ENCODE measurements around the gene GPANK1. TPM values are rescaled to one million over a fixed set of nuclear protein-coding genes. Genes with fewer than 3 reads are reported as not detected.
A peak's percentile ranks its signal among the peaks of the same experiment; 100 is the strongest.

GPANK1 gene
- total and polyA plus RNA-seq, 9 of the 15 experiments (the other 6 are each of a cell fraction or from before 2014, with no cell fraction given), result 32.2 to 111 (median 46.3) TPM

DNA sequence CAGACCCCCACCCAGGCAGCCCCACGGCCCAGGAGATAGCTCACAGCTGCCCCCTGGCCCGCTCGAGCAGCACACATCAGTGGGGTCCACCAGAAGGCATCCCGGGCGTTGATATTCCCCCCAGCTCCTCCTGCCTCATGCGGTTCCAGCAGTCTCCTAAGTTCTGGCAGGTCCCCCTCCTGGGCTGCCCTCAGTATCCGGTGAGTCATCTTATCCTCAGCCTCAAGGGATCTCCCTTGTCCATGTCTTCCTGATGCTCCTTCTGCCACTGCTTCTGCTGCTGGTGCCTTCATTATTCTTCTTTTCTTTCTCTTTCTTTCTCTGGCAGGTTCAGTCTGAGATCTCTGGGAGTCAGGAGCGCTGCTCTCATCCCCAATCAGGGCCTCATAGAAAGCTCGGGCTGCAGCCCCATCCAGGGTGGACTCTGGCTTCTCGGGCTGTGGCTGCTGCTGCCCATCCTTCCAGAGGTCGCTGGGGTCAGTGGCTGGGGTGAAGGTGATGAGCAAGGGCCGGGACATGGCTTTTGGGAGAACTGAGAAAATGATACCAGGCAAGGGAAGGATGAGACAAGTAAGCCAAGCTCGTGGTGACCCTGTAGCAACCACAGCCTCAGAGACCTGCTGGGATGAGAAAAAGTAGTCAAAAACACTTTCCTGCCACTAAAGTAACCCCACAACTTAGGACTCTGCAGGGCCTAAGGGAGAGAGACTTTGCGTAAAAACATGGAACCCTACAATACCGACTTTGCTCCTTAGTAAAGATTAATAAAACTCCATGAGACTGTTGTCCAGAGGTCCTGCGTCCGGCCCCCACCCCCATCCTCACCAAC lies 622 bp downstream of the GPANK1 start (continued):
- TF ChIP-seq CBFA2T3 (IDR thresholded peaks at IDR 0.05) (no peak), MCM7 (IDR thresholded peaks at IDR 0.05) (no peak), NFYB (IDR thresholded peaks at IDR 0.05; ENCODE audit: extremely low read depth, insufficient read length) (no peak), PRDM10 (IDR thresholded peaks at IDR 0.05; ENCODE audit: partially characterized antibody) (no peak), TCF3 (CRISPR knock-in tag; IDR thresholded peaks at IDR 0.05) (no peak; the same call in 1 of the 2 replicates), NUFIP1 (IDR thresholded peaks at IDR 0.05; ENCODE audit: partially characterized antibody) (no peak), BRF1 (IDR thresholded peaks at IDR 0.05; ENCODE audit: borderline replicate concordance, extremely low read depth, insufficient read length) (no peak), MEF2D (tag; conservative IDR thresholded peaks at IDR 0.05; ENCODE audit: low read depth) (no peak), ZNF133 (CRISPR knock-in tag; IDR thresholded peaks at IDR 0.05) (0 out of 2 replicates have a peak, but pooled peaks have one; percentile 52), EHMT2 (IDR thresholded peaks at IDR 0.05) (0 out of 2 replicates have a peak, but pooled peaks have one; percentile 32), SP1 (CRISPR knock-in tag; IDR thresholded peaks at IDR 0.05) (no peak; the same call in none of the 2 replicates), SRSF3 (IDR thresholded peaks at IDR 0.05; ENCODE audit: insufficient read depth, low read length) (no peak), SAFB2 (IDR thresholded peaks at IDR 0.05; ENCODE audit: borderline replicate concordance, low read depth, low read length, severe bottlenecking) (no peak), ZFX (CRISPR knock-in tag; IDR thresholded peaks at IDR 0.05) (no peak), HMGN3 (IDR thresholded peaks at IDR 0.05; ENCODE audit: borderline replicate concordance, extremely low read depth, insufficient read length, low read depth, low read length) (no peak), CBX8 (IDR thresholded peaks at IDR 0.05; ENCODE audit: borderline replicate concordance, extremely low read depth, low read depth, low read length, poor library complexity, severe bottlenecking) (no peak), MXI1 (IDR thresholded peaks at IDR 0.05; ENCODE audit: low read depth, low read length) (no peak)
- TF ChIP-seq, protein P1, sequence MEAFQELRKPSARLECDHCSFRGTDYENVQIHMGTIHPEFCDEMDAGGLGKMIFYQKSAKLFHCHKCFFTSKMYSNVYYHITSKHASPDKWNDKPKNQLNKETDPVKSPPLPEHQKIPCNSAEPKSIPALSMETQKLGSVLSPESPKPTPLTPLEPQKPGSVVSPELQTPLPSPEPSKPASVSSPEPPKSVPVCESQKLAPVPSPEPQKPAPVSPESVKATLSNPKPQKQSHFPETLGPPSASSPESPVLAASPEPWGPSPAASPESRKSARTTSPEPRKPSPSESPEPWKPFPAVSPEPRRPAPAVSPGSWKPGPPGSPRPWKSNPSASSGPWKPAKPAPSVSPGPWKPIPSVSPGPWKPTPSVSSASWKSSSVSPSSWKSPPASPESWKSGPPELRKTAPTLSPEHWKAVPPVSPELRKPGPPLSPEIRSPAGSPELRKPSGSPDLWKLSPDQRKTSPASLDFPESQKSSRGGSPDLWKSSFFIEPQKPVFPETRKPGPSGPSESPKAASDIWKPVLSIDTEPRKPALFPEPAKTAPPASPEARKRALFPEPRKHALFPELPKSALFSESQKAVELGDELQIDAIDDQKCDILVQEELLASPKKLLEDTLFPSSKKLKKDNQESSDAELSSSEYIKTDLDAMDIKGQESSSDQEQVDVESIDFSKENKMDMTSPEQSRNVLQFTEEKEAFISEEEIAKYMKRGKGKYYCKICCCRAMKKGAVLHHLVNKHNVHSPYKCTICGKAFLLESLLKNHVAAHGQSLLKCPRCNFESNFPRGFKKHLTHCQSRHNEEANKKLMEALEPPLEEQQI (IDR thresholded peaks at IDR 0.05), result no peak
- TF ChIP-seq, protein P2, sequence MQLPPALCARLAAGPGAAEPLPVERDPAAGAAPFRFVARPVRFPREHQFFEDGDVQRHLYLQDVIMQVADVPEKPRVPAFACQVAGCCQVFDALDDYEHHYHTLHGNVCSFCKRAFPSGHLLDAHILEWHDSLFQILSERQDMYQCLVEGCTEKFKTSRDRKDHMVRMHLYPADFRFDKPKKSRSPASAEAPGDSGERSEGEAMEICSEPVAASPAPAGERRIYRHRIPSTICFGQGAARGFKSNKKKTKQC (CRISPR knock-in tag; IDR thresholded peaks at IDR 0.05), result no peak
